Measurements from ENCODE around the gene BAZ1B. TPM values are rescaled to one million over a fixed set of nuclear protein-coding genes. Genes with fewer than 3 reads are reported as not detected.
"Not testable (repeated sequence)": the region's sequence is repeated elsewhere in the genome, so short reads cannot be mapped to it uniquely, and the experiment has no call there.

BAZ1B gene
- total RNA-seq, 1 experiment from 2014 or later, result 127 TPM

GRCh38 chr7:73432676-73433075 lies 89.4 kb downstream of the BAZ1B start:
- no peak for TF ChIP-seq CTCF (conservative IDR thresholded peaks at IDR 0.05; ENCODE audit: low read depth, low read length)
- no peak for TF ChIP-seq EZH2 (IDR thresholded peaks at IDR 0.05; ENCODE audit: borderline replicate concordance, low read depth, low read length, poor library complexity, severe bottlenecking)
- DNase-seq (ENCODE audit: low spot score), result no peak
- Histone ChIP-seq H3K4me1 (ENCODE audit: insufficient read depth, low read length, poor library complexity, severe bottlenecking) (peaks cover 8% of the 10 kb centered on the region), H3K36me3 (ENCODE audit: insufficient read depth, low read length, poor library complexity, severe bottlenecking) (no peaks in the 10 kb centered on the region), H3K4me3 (ENCODE audit: low read depth, low read length, poor library complexity, severe bottlenecking) (no peak overlapping the region), H3K27ac (ENCODE audit: low read depth, low read length, poor library complexity, severe bottlenecking) (no peak overlapping the region), H3K9me3 (ENCODE audit: low read depth, low read length, poor library complexity, severe bottlenecking) (no peaks in the 10 kb centered on the region), H3K27me3 (replicated peaks; ENCODE audit: insufficient read depth, low read depth, low read length, poor library complexity) (no peaks in the 10 kb centered on the region)
- CTCF ChIA-PET, result no interaction called here
- BruUV-seq (replicated peaks), result no TSS peak
- POLR2A ChIA-PET (ENCODE audit: low non-redundant PET), result no interaction called here
- intact Hi-C loops (cut with micrococcal nuclease; ENCODE audit: unreplicated experiment), result no loop called here

- CTCF ChIA-PET, result no interaction called here
- DNase-seq (ENCODE audit: low spot score), result no peak
- intact Hi-C loops (cut with micrococcal nuclease; ENCODE audit: unreplicated experiment), result no loop called here
These were observed 90.9 kb downstream of the BAZ1B start for GRCh38 chr7:73431041-73431835.

GRCh38 chr7:73430540-73430939 lies 91.6 kb downstream of the BAZ1B start:
- BruUV-seq (replicated peaks); POLR2A ChIA-PET (ENCODE audit: low non-redundant PET); CTCF ChIA-PET: not testable (repeated sequence)

More at GRCh38 chr7:73431041-73431835, 90.9 kb downstream of the BAZ1B start:
- peaks cover 7% of the 10 kb centered on the region for H3K4me1 ChIP-seq (ENCODE audit: insufficient read depth, low read length, poor library complexity, severe bottlenecking)
- H3K36me3 ChIP-seq (ENCODE audit: insufficient read depth, low read length, poor library complexity, severe bottlenecking), result no peaks in the 10 kb centered on the region
- no peak overlapping the region for H3K27ac ChIP-seq (ENCODE audit: low read depth, low read length, poor library complexity, severe bottlenecking)
- H3K4me3 ChIP-seq (ENCODE audit: low read depth, low read length, poor library complexity, severe bottlenecking), result no peak overlapping the region
- H3K9me3 ChIP-seq (ENCODE audit: low read depth, low read length, poor library complexity, severe bottlenecking), result no peaks in the 10 kb centered on the region
- POLR2A ChIA-PET (ENCODE audit: low non-redundant PET), result no interaction called here
- TF ChIP-seq EZH2 (IDR thresholded peaks at IDR 0.05; ENCODE audit: borderline replicate concordance, low read depth, low read length, poor library complexity, severe bottlenecking), result no peak
- no peak for TF ChIP-seq CTCF (conservative IDR thresholded peaks at IDR 0.05; ENCODE audit: low read depth, low read length)
- no TSS peak for BruUV-seq (replicated peaks)
- H3K27me3 ChIP-seq (replicated peaks; ENCODE audit: insufficient read depth, low read depth, low read length, poor library complexity), result no peaks in the 10 kb centered on the region

More at GRCh38 chr7:73430540-73430939, 91.6 kb downstream of the BAZ1B start:
- H3K4me1 ChIP-seq (ENCODE audit: insufficient read depth, low read length, poor library complexity, severe bottlenecking); H3K27me3 ChIP-seq (replicated peaks; ENCODE audit: insufficient read depth, low read depth, low read length, poor library complexity); H3K36me3 ChIP-seq (ENCODE audit: insufficient read depth, low read length, poor library complexity, severe bottlenecking); H3K4me3 ChIP-seq (ENCODE audit: low read depth, low read length, poor library complexity, severe bottlenecking); H3K27ac ChIP-seq (ENCODE audit: low read depth, low read length, poor library complexity, severe bottlenecking); DNase-seq (ENCODE audit: low spot score); intact Hi-C loops (cut with micrococcal nuclease; ENCODE audit: unreplicated experiment); H3K9me3 ChIP-seq (ENCODE audit: low read depth, low read length, poor library complexity, severe bottlenecking): not testable (repeated sequence)

Measured in A673 (cell line).